Neural cell (in vitro differentiated cells): Measurements from ENCODE around the gene HIVEP3. TPM values are rescaled to one million over a fixed set of nuclear protein-coding genes. Genes with fewer than 3 reads are reported as not detected.

Source experiments
- H2AFZ ChIP-seq: fragments of 200-600, 300-800 bp; sonication (generic), shearing (Covaris generic); 2 replicates; pipeline ENCODE4 v1.6.0; 2014; ENCODE audit warnings: low read depth, mild to moderate bottlenecking, antibody characterized with exemption, low read length, moderate library complexity
- H3F3A ChIP-seq: fragments of 200-600 bp; shearing (Covaris generic); 2 replicates; pipeline ENCODE4 v1.6.1; 2016; ENCODE audit warnings: mild to moderate bottlenecking, moderate library complexity, mixed read lengths, antibody characterized with exemption, low read length; ENCODE audit not compliant: insufficient read depth, poor library complexity, severe bottlenecking
- H3K27ac ChIP-seq: fragments of 200-600, 300-800 bp; sonication (generic), shearing (Covaris generic); 2 replicates; pipeline ENCODE4 v1.5.1; 2014; ENCODE audit warnings: mild to moderate bottlenecking, low read length, moderate library complexity
- H3K27me3 ChIP-seq: fragments of 300-800, 200-600 bp; sonication (generic), shearing (Covaris generic); 2 replicates; pipeline ENCODE4 v1.6.0; 2014; ENCODE audit warnings: mild to moderate bottlenecking, low read depth, low read length, moderate library complexity; ENCODE audit not compliant: insufficient read depth
- H3K36me3 ChIP-seq: fragments of 300-800, 200-600 bp; sonication (generic), shearing (Covaris generic); 2 replicates; pipeline ENCODE4 v1.5.1; 2014; ENCODE audit warnings: mild to moderate bottlenecking, antibody characterized with exemption, low read length, moderate library complexity; ENCODE audit not compliant: insufficient read depth
- H3K4me2 ChIP-seq: fragments of 300-800, 200-600 bp; sonication (generic), shearing (Covaris generic); 2 replicates; pipeline ENCODE4 v1.6.0; 2014; ENCODE audit warnings: mild to moderate bottlenecking, low read length
- H3K4me3 ChIP-seq: fragments of 300-800, 200-600 bp; sonication (generic), shearing (Covaris generic); 2 replicates; pipeline ENCODE4 v1.5.1; 2014; ENCODE audit warnings: mild to moderate bottlenecking, low read length, moderate library complexity
- H3K79me2 ChIP-seq: fragments of 200-600 bp; shearing (Covaris generic); replicated peaks from 2 replicates; pipeline ENCODE4 v1.6.0; 2014; ENCODE audit warnings: mild to moderate bottlenecking, low read length, moderate library complexity; ENCODE audit not compliant: insufficient read depth
- H3K9ac ChIP-seq: fragments of 300-800, 200-600 bp; sonication (generic), shearing (Covaris generic); 2 replicates; pipeline ENCODE4 v1.6.1; 2016; ENCODE audit warnings: mild to moderate bottlenecking, low read length, mixed read lengths
- H3K9me2 ChIP-seq: fragments of 200-600 bp; shearing (Covaris generic); 2 replicates; pipeline ENCODE4 v1.6.1; 2016; ENCODE audit warnings: mild to moderate bottlenecking, low read length, mixed read lengths; ENCODE audit not compliant: insufficient read depth
- H3K9me3 ChIP-seq: fragments of 200-600, 300-800 bp; sonication (generic), shearing (Covaris generic); 2 replicates; pipeline ENCODE4 v1.6.1; 2016; ENCODE audit warnings: mild to moderate bottlenecking, mixed run types, low read length, moderate library complexity, mixed read lengths
- H4K20me1 ChIP-seq: fragments of 200-600 bp; shearing (Covaris generic); 2 replicates; pipeline ENCODE4 v1.6.1; 2016; ENCODE audit warnings: mild to moderate bottlenecking, mixed run types; ENCODE audit not compliant: insufficient read depth
- EP300 ChIP-seq: fragments of 450-650 bp; conservative IDR thresholded peaks from 2 replicates; pipeline ENCODE4 v1.6.1; 2014; ENCODE audit warnings: antibody characterized with exemption, mild to moderate bottlenecking, moderate library complexity; ENCODE audit not compliant: poor library complexity, severe bottlenecking
- EZH2 ChIP-seq: fragments of 200-600, 300-800 bp; shearing (Covaris generic), sonication (generic); IDR thresholded peaks from 2 replicates; pipeline ENCODE4 v1.6.1; 2014; ENCODE audit warnings: antibody characterized with exemption, low read length, borderline replicate concordance, mild to moderate bottlenecking; ENCODE audit not compliant: insufficient read depth, poor library complexity, severe bottlenecking
- MXI1 ChIP-seq: fragments of 450-650 bp; conservative IDR thresholded peaks from 2 replicates; pipeline ENCODE4 v1.6.1; 2014; ENCODE audit warnings: antibody characterized with exemption, mild to moderate bottlenecking; ENCODE audit not compliant: poor library complexity, severe bottlenecking
- POLR2AphosphoS5 ChIP-seq: IDR thresholded peaks from 2 replicates; pipeline ENCODE4 v1.6.1; 2012
- RAD21 ChIP-seq: fragments of 450-650 bp; conservative IDR thresholded peaks from 2 replicates; pipeline ENCODE4 v1.6.1; 2014; ENCODE audit warnings: antibody characterized with exemption, mild to moderate bottlenecking, moderate library complexity
- SMC3 ChIP-seq: fragments of 450-650 bp; conservative IDR thresholded peaks from 2 replicates; pipeline ENCODE4 v1.6.1; 2014; ENCODE audit warnings: antibody characterized with exemption, mild to moderate bottlenecking, moderate library complexity; ENCODE audit not compliant: poor library complexity
- TAF1 ChIP-seq: IDR thresholded peaks from 2 replicates; pipeline ENCODE4 v1.6.1; 2012; ENCODE audit warnings: low read depth
- polyA plus RNA-seq: library from polyadenylated mRNA; depleted of rRNA; stranded (reverse); fragments of >200 nt; gene quantifications from 2 replicates; pipeline ENCODE4 v1.2.3, GENCODE V29; 2014
- TF ChIP-seq, protein P1 (sequence below): IDR thresholded peaks from 2 replicates; pipeline ENCODE4 v1.6.1; 2012; ENCODE audit warnings: borderline replicate concordance
- TF ChIP-seq, protein P2 (sequence below): fragments of 450-650 bp; IDR thresholded peaks from 2 replicates; pipeline ENCODE4 v1.5.1; 2014; ENCODE audit warnings: antibody characterized with exemption, mild to moderate bottlenecking, moderate library complexity; ENCODE audit not compliant: poor library complexity, severe bottlenecking

The HIVEP3 gene
- polyA plus RNA-seq, 1 donor from 2014 or later: 2.6 TPM

GRCh38 chr1:41668967-41669366, 249.8 kb downstream of the HIVEP3 start:
- H3K9me2 ChIP-seq: no peaks in the 10 kb centered on the region
- H3K4me3 ChIP-seq: no peak overlapping the region
- H3K4me2 ChIP-seq: no peak overlapping the region
- H3K79me2 ChIP-seq: no peaks in the 10 kb centered on the region
- TF ChIP-seq POLR2AphosphoS5 (no peak), TAF1 (no peak), RAD21 (no peak), EP300 (no peak), EZH2 (no peak), MXI1 (no peak), SMC3 (no peak)
- TF ChIP-seq, protein P1, sequence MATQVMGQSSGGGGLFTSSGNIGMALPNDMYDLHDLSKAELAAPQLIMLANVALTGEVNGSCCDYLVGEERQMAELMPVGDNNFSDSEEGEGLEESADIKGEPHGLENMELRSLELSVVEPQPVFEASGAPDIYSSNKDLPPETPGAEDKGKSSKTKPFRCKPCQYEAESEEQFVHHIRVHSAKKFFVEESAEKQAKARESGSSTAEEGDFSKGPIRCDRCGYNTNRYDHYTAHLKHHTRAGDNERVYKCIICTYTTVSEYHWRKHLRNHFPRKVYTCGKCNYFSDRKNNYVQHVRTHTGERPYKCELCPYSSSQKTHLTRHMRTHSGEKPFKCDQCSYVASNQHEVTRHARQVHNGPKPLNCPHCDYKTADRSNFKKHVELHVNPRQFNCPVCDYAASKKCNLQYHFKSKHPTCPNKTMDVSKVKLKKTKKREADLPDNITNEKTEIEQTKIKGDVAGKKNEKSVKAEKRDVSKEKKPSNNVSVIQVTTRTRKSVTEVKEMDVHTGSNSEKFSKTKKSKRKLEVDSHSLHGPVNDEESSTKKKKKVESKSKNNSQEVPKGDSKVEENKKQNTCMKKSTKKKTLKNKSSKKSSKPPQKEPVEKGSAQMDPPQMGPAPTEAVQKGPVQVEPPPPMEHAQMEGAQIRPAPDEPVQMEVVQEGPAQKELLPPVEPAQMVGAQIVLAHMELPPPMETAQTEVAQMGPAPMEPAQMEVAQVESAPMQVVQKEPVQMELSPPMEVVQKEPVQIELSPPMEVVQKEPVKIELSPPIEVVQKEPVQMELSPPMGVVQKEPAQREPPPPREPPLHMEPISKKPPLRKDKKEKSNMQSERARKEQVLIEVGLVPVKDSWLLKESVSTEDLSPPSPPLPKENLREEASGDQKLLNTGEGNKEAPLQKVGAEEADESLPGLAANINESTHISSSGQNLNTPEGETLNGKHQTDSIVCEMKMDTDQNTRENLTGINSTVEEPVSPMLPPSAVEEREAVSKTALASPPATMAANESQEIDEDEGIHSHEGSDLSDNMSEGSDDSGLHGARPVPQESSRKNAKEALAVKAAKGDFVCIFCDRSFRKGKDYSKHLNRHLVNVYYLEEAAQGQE: no peak
- TF ChIP-seq, protein P2, sequence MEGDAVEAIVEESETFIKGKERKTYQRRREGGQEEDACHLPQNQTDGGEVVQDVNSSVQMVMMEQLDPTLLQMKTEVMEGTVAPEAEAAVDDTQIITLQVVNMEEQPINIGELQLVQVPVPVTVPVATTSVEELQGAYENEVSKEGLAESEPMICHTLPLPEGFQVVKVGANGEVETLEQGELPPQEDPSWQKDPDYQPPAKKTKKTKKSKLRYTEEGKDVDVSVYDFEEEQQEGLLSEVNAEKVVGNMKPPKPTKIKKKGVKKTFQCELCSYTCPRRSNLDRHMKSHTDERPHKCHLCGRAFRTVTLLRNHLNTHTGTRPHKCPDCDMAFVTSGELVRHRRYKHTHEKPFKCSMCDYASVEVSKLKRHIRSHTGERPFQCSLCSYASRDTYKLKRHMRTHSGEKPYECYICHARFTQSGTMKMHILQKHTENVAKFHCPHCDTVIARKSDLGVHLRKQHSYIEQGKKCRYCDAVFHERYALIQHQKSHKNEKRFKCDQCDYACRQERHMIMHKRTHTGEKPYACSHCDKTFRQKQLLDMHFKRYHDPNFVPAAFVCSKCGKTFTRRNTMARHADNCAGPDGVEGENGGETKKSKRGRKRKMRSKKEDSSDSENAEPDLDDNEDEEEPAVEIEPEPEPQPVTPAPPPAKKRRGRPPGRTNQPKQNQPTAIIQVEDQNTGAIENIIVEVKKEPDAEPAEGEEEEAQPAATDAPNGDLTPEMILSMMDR: no peak
- no peaks in the 10 kb centered on the region for H3F3A ChIP-seq
- H3K9me3 ChIP-seq: no peaks in the 10 kb centered on the region
- H2AFZ ChIP-seq: no peak overlapping the region
- no peak overlapping the region for H3K27ac ChIP-seq
- H3K36me3 ChIP-seq: no peaks in the 10 kb centered on the region
- no peaks in the 10 kb centered on the region for H3K27me3 ChIP-seq
- no peak overlapping the region for H3K9ac ChIP-seq
- H4K20me1 ChIP-seq: no peaks in the 10 kb centered on the region

DNA sequence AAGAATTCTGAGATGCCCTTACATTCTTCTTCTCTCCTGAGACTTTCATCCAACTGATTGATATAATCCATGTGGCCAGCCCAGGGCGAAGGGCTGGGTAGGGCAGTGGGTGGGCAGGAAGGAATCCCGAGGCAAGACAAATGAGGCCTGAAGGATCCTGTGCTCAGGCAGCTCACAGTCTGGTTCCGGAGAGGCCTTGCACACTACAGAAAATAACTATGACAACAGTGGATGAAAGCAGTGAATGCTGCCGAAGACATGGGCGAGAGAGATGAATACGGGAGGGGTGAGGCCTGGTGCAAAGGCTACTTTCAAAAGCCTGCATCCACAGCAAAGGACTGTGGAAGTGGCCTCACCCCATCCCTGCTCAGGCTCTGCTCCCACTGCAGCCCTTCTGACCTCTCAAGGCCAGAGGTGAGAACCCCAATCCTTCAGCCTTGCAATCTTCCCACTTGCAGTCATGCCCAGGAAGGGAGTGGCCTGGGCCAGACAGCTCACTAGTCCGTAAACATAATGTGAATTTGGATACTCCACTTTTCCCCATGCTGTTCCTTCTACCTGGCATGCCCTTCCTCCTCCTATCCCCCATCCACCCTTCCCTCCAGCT, 250.6 kb downstream of the HIVEP3 start:
- no peak overlapping the region for H3K27ac ChIP-seq
- TF ChIP-seq RAD21 (no peak), TAF1 (no peak), MXI1 (no peak), EZH2 (no peak), EP300 (no peak), SMC3 (no peak), POLR2AphosphoS5 (no peak)
- TF ChIP-seq, protein P1: no peak
- TF ChIP-seq, protein P2: no peak
- H3K27me3 ChIP-seq: no peaks in the 10 kb centered on the region
- H3K4me3 ChIP-seq: no peak overlapping the region
- no peaks in the 10 kb centered on the region for H3F3A ChIP-seq
- no peak overlapping the region for H3K4me2 ChIP-seq
- H3K9me3 ChIP-seq: no peaks in the 10 kb centered on the region
- no peaks in the 10 kb centered on the region for H3K9me2 ChIP-seq
- H2AFZ ChIP-seq: no peak overlapping the region
- no peaks in the 10 kb centered on the region for H3K79me2 ChIP-seq
- no peaks in the 10 kb centered on the region for H3K36me3 ChIP-seq
- no peak overlapping the region for H3K9ac ChIP-seq
- H4K20me1 ChIP-seq: no peaks in the 10 kb centered on the region
